Activated CD8-positive, alpha-beta T cell treated with anti-CD3 and anti-CD28 coated beads, Interleukin-2, amount 10 ng/mL, durations not matched to agents 7 days and 5 days (primary cell): ENCODE results near the gene GOLGA6L25. TPM values are rescaled to one million over a fixed set of nuclear protein-coding genes. Genes with fewer than 3 reads are reported as not detected.
"Not testable (repeated sequence)": the region's sequence is repeated elsewhere in the genome, so short reads cannot be mapped to it uniquely, and the experiment has no call there.

ENCODE experiments used
- ATAC-seq: fragments of 150-1000 bp; cut with Tn5 transposase; one replicate; pipeline ENCODE4 v1.10.0; 2021; ENCODE audit warnings: moderate library complexity
- CTCF ChIA-PET: fragments of 350-600 bp; sonication (Branson Sonifier 250); formaldehyde crosslinking; loops from one replicate; lab custom pipeline; 2021; ENCODE audit warnings: antibody characterized with exemption; lab: Charles Lee
- POLR2A ChIA-PET: fragments of 350-600 bp; sonication (Branson Sonifier 250); formaldehyde crosslinking; loops from one replicate; lab custom pipeline; 2021; ENCODE audit warnings: antibody characterized with exemption; lab: Charles Lee
- DNase-seq: peaks from one replicate; pipeline ENCODE4 v3.0.0-alpha.2; 2020
- H3K27ac Mint-ChIP-seq: one replicate; pipeline ENCODE4 v1.8.0; 2021; ENCODE audit warnings: mild to moderate bottlenecking, mixed read lengths
- H3K27me3 Mint-ChIP-seq: one replicate; pipeline ENCODE4 v1.8.0; 2021; ENCODE audit warnings: low read depth, mixed read lengths
- H3K36me3 Mint-ChIP-seq: one replicate; pipeline ENCODE4 v1.8.0; 2021; ENCODE audit warnings: low read depth, mixed read lengths
- H3K4me1 Mint-ChIP-seq: one replicate; pipeline ENCODE4 v1.8.0; 2021; ENCODE audit warnings: low read depth, mixed read lengths
- H3K4me3 Mint-ChIP-seq: one replicate; pipeline ENCODE4 v1.8.0; 2021; ENCODE audit warnings: mild to moderate bottlenecking, mixed read lengths
- H3K9me3 Mint-ChIP-seq: one replicate; pipeline ENCODE4 v1.8.0; 2022; ENCODE audit warnings: mixed read lengths; ENCODE audit not compliant: insufficient read depth
- total RNA-seq, 2 experiments: library from RNA; stranded (reverse); gene quantifications; one replicate each; pipeline ENCODE4 v1.2.3, GENCODE V29; 2021

Gene GOLGA6L25
- total RNA-seq, 2 experiments from 2014 or later: not detected

- H3K27me3 Mint-ChIP-seq, ATAC-seq, H3K9me3 Mint-ChIP-seq, CTCF ChIA-PET, H3K4me3 Mint-ChIP-seq, H3K4me1 Mint-ChIP-seq, POLR2A ChIA-PET, H3K36me3 Mint-ChIP-seq, DNase-seq, H3K27ac Mint-ChIP-seq: not testable (repeated sequence)
Observed at GRCh38 chr15:28602152-28602551, 48.8 kb downstream of the GOLGA6L25 start.

Other genes starting within 250 kb of the GOLGA6L25 start
- gene HERC2, start 231.4 kb upstream of the GOLGA6L25 start, total RNA-seq: 10 to 100 TPM; 42.6 to 44.7 TPM
- gene GOLGA6L24, start 195.5 kb upstream of the GOLGA6L25 start, total RNA-seq: not detected
- not detected for gene GOLGA8F, start 174.9 kb upstream of the GOLGA6L25 start, total RNA-seq
- gene GOLGA8G, start 20.6 kb upstream of the GOLGA6L25 start, total RNA-seq: not detected
- gene GOLGA8M, start 158.9 kb downstream of the GOLGA6L25 start, total RNA-seq: 1 to 10 TPM; 5.2 to 7.1 TPM